ENCODE measurements around the gene SNX30. TPM values are rescaled to one million over a fixed set of nuclear protein-coding genes. Genes with fewer than 3 reads are reported as not detected.
A peak's percentile ranks its signal among the peaks of the same experiment; 100 is the strongest.

The SNX30 gene
- total RNA-seq, 4 donors from 2014 or later: 12.8 to 16.1 (median 14.4) TPM

DNA sequence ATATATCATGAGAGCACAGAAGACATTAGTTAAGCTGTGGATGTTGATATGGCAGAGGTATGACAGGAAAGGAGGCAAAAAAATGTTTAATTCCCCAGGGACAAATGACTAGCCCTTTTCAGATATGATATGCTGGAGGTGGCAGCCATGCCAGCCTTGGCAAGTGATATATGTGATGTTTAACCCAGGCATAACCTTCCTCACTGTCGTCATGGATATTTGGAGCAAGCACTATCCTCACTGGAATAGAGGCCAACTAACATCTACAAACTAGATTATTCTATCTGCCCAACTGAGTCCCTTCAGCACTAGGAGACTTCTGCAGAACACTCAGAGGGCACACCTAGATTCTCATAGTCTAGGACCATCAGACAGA, 167.4 kb downstream of the SNX30 start:
- DNase-seq (ENCODE audit: low spot score in 2 of 2): no peak
- no peak overlapping the region for H3K4me3 ChIP-seq
- no peaks in the 10 kb centered on the region for H3K9me3 ChIP-seq
- H3K36me3 ChIP-seq: no peaks in the 10 kb centered on the region
- no peak for TF ChIP-seq EP300 (IDR thresholded peaks at IDR 0.05)
- TF ChIP-seq CTCF (IDR thresholded peaks at IDR 0.05): no peak
- no peak for TF ChIP-seq POLR2AphosphoS5 (IDR thresholded peaks at IDR 0.05)
- no peak for TF ChIP-seq POLR2A (IDR thresholded peaks at IDR 0.05)
- H3K4me1 ChIP-seq: no peaks in the 10 kb centered on the region
- 50% methylated on average over 1 of the region's 1 CpG for WGBS
- no peak overlapping the region for H3K27ac ChIP-seq
- H3K27me3 ChIP-seq: no peaks in the 10 kb centered on the region

DNA sequence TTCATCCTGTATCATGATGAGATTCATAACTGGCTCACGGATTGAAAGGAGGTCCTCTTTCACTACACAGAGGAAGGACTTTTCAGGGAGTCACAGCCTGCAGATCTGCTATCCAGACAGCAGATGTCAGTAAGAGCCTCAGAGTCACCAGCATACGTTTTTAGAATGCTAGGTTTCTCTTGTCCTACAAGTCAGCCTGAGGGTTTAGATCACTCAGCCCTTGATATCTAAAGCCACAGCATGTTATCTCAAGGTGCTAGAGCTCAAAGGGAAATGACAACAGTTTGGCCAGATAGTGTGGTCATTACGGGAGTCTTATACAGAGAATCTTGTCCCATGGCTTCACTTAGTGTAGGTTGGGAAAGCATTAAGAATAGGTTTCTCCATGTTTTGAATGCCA, 171.0 kb downstream of the SNX30 start:
- H3K9me3 ChIP-seq: no peaks in the 10 kb centered on the region
- H3K36me3 ChIP-seq: no peaks in the 10 kb centered on the region
- H3K4me1 ChIP-seq: no peaks in the 10 kb centered on the region
- no peaks in the 10 kb centered on the region for H3K27me3 ChIP-seq
- DNase-seq (ENCODE audit: low spot score in 2 of 2): no peak
- TF ChIP-seq POLR2AphosphoS5 (IDR thresholded peaks at IDR 0.05) (no peak), CTCF (IDR thresholded peaks at IDR 0.05) (peak in 1 of 2 donors; percentile 26)
- WGBS: 22% methylated on average over 3 of the region's 3 CpGs
- H3K27ac ChIP-seq: no peak overlapping the region
- H3K4me3 ChIP-seq: no peak overlapping the region

Other genes starting within 250 kb of the SNX30 start
- 10 to 100 TPM in 3 of 4 donors, 1 to 10 TPM in 1; 9.0 to 14.9 (median 14.2) TPM for gene INIP, start 32.6 kb upstream of the SNX30 start, total RNA-seq
- gene SLC46A2, start 140.1 kb downstream of the SNX30 start, total RNA-seq: 10 to 100 TPM in 3 of 4 donors, 1 to 10 TPM in 1; 5.6 to 65.2 (median 42.4) TPM